GM19468 (cell line): ENCODE measurements around the gene C16orf95.
A peak's percentile ranks its signal among the peaks of the same experiment; 100 is the strongest.
"Not testable (repeated sequence)": the region's sequence is repeated elsewhere in the genome, so short reads cannot be mapped to it uniquely, and the experiment has no call there.

Experiments
- ATAC-seq: cut with Tn5 transposase; IDR thresholded peaks from one replicate; pipeline ENCODE4 v1.9.1; 2021; ENCODE audit warnings: mild to moderate bottlenecking, moderate library complexity, moderate number of reproducible peaks; ENCODE audit not compliant: unreplicated experiment; ENCODE audit errors: extremely low read depth

The C16orf95 gene

GRCh38 chr16:87316923-87317749 lies at the start of gene C16orf95:
Gene C16orf95, minus strand, starts transcription at chr16:87317392. Its CDS starts 150 bp downstream, at chr16:87317242.
- ATAC-seq, result peak; percentile 78

GRCh38 chr16:87366930-87367329 lies 49.7 kb upstream of the C16orf95 start:
- ATAC-seq, result no peak

GRCh38 chr16:87366288-87366687 lies 49.1 kb upstream of the C16orf95 start:
- no peak for ATAC-seq

- ATAC-seq, result no peak
Measured at GRCh38 chr16:87365021-87365713, 48.0 kb upstream of the C16orf95 start.

GRCh38 chr16:87363771-87364455 lies 46.7 kb upstream of the C16orf95 start:
- no peak for ATAC-seq

GRCh38 chr16:87362828-87363559 lies 45.8 kb upstream of the C16orf95 start:
- ATAC-seq, result not testable (repeated sequence)

- no peak for ATAC-seq
Measured at GRCh38 chr16:87361916-87362619, 44.9 kb upstream of the C16orf95 start.

GRCh38 chr16:87360862-87361610 lies 43.8 kb upstream of the C16orf95 start:
- no peak for ATAC-seq

- ATAC-seq, result no peak
Measured at GRCh38 chr16:87359121-87359520, 41.9 kb upstream of the C16orf95 start.

GRCh38 chr16:87358696-87359095 lies 41.5 kb upstream of the C16orf95 start:
- no peak for ATAC-seq

GRCh38 chr16:87358250-87358649 lies 41.1 kb upstream of the C16orf95 start:
- no peak for ATAC-seq

- no peak for ATAC-seq
Measured at GRCh38 chr16:87356491-87356853, 39.3 kb upstream of the C16orf95 start.

- ATAC-seq, result no peak
Measured at GRCh38 chr16:87353613-87354012, 36.4 kb upstream of the C16orf95 start.

- ATAC-seq, result no peak
Measured at GRCh38 chr16:87352818-87353217, 35.6 kb upstream of the C16orf95 start.

GRCh38 chr16:87351320-87351698 lies 34.1 kb upstream of the C16orf95 start:
- no peak for ATAC-seq

GRCh38 chr16:87350681-87351319 lies 33.6 kb upstream of the C16orf95 start:
- no peak for ATAC-seq

- ATAC-seq, result no peak
Measured at GRCh38 chr16:87350031-87350430, 32.8 kb upstream of the C16orf95 start.

GRCh38 chr16:87348616-87349157 lies 31.5 kb upstream of the C16orf95 start:
- ATAC-seq, result no peak
